Neural crest cell (in vitro differentiated cells): ENCODE results near the gene SUSD4. TPM values are rescaled to one million over a fixed set of nuclear protein-coding genes. Genes with fewer than 3 reads are reported as not detected.

ENCODE experiments used
- DNase-seq: peaks from one replicate; pipeline ENCODE4 v3.0.0; 2021; ENCODE audit warnings: low read depth, mixed read lengths, low spot score
- H3K27ac Mint-ChIP-seq: one replicate; pipeline ENCODE4 v1.8.0; 2021; ENCODE audit warnings: mild to moderate bottlenecking, mixed read lengths; ENCODE audit not compliant: unreplicated experiment
- H3K27me3 Mint-ChIP-seq: 2 replicates; pipeline ENCODE4 v1.8.0; 2021; ENCODE audit warnings: low read depth, mild to moderate bottlenecking, mixed read lengths
- H3K36me3 Mint-ChIP-seq: 2 replicates; pipeline ENCODE4 v1.8.0; 2021; ENCODE audit warnings: low read depth, mild to moderate bottlenecking, mixed read lengths
- H3K4me1 Mint-ChIP-seq: 2 replicates; pipeline ENCODE4 v1.8.0; 2021; ENCODE audit warnings: mixed read lengths
- H3K4me3 Mint-ChIP-seq: one replicate; pipeline ENCODE4 v1.8.0; 2021; ENCODE audit warnings: mild to moderate bottlenecking, mixed read lengths
- H3K9me3 Mint-ChIP-seq: 2 replicates; pipeline ENCODE4 v1.8.0; 2021; ENCODE audit warnings: mixed read lengths
- CTCF ChIP-seq: fragments of 200-600 bp; sonication (generic); conservative IDR thresholded peaks from 2 replicates; pipeline ENCODE4 v1.5.0; 2021; ENCODE audit warnings: antibody characterized with exemption, mild to moderate bottlenecking
- total RNA-seq: library from RNA; stranded (reverse); gene quantifications from 2 replicates; pipeline ENCODE4 v1.2.1, GENCODE V29; 2021

Gene SUSD4
- total RNA-seq, 1 donor from 2014 or later: 0.56 TPM

DNA sequence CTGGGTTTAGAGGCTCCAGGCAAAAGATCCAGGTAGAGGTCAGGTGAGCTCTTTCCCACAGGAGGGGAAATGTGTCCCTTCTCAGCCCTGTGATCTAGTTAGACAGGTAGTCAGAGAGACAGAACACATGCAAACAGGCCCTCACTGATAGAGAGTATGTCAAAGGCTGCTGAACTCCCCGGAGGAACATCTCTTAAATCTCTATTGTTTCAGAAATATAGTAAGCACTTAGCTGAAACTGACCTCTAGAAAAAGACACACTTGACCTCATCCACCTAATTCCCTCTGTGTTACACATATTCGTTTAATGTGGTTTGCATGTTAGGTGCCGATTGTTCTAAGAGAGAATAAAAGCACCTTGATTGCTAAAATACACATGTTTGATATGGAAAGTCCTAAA is 23.3 kb downstream of the SUSD4 start:
- Mint-ChIP-seq H3K4me1 (peaks cover 12% of the 10 kb centered on the region), H3K9me3 (no peaks in the 10 kb centered on the region), H3K27ac (no peak overlapping the region), H3K27me3 (peaks cover 3% of the 10 kb centered on the region), H3K4me3 (no peak overlapping the region), H3K36me3 (no peaks in the 10 kb centered on the region)
- no peak for DNase-seq
- no peak for TF ChIP-seq CTCF

GRCh38 chr1:223339861-223340260 is 24.1 kb downstream of the SUSD4 start:
- no peaks in the 10 kb centered on the region for H3K9me3 Mint-ChIP-seq
- H3K27ac Mint-ChIP-seq: no peak overlapping the region
- DNase-seq: no peak
- TF ChIP-seq CTCF: no peak
- peaks cover 12% of the 10 kb centered on the region for H3K4me1 Mint-ChIP-seq
- H3K36me3 Mint-ChIP-seq: no peaks in the 10 kb centered on the region
- peaks cover 3% of the 10 kb centered on the region for H3K27me3 Mint-ChIP-seq
- no peak overlapping the region for H3K4me3 Mint-ChIP-seq

- TF ChIP-seq CTCF: no peak
- H3K36me3 Mint-ChIP-seq: no peaks in the 10 kb centered on the region
- H3K27ac Mint-ChIP-seq: no peak overlapping the region
- DNase-seq: no peak
- H3K4me1 Mint-ChIP-seq: peaks cover 12% of the 10 kb centered on the region
- no peaks in the 10 kb centered on the region for H3K9me3 Mint-ChIP-seq
- peaks cover 6% of the 10 kb centered on the region for H3K27me3 Mint-ChIP-seq
- H3K4me3 Mint-ChIP-seq: no peak overlapping the region
These were observed 24.9 kb downstream of the SUSD4 start for GRCh38 chr1:223338811-223339746.

DNA sequence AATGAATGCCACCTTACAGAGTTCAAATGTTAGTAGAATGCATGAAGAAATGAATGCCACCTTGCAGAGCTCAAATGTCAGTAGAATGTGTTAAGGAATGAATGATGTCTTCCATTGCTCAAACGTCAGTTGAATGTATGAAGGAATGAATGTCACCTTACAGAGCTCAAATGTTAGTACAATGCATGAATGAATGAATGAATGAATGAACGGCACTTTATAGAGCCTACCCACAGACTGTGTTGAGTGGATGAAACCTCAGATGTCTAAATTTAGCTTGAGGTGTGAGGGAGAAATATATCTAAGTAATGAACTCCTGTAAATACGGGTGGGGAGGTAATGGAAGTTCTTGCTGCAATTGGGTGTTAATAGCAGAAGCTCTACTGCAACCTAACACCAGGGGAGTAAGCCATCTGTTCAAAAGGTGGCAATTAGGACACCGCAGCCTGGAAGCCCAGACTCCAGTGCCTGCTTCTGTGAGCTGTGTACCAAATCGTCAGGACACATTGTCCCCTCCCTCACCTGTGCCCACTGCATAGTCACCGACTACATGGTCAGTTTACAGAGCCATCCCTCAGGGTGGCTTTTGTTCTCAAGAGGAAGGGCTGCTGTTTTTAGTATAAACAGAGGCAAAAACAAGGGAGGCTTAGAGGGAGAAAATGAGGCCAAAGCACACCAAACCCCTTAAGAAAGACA is 26.7 kb downstream of the SUSD4 start:
- Mint-ChIP-seq H3K9me3 (no peaks in the 10 kb centered on the region), H3K27ac (no peak overlapping the region), H3K4me1 (peaks cover 12% of the 10 kb centered on the region), H3K36me3 (no peaks in the 10 kb centered on the region), H3K27me3 (peaks cover 9% of the 10 kb centered on the region), H3K4me3 (no peak overlapping the region)
- TF ChIP-seq CTCF: no peak
- no peak for DNase-seq

DNA sequence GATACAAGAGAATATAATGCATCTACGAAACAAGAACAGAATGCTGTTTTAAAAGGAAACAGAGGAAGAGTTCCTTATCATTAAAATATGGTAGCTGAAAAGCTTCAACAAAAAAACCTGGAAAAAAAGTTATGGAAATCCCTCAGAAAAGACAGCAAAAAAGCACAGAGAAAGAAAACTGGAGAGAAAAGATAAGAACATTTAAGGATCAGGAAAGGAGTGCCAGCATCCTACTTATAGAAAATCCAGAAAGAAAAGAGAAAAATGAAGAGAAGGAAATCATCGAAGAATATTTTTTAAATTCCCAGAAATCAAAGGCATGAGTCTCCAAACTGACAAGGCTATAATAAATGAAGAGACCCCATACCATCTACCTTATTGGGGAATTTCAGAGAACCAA is 29.8 kb downstream of the SUSD4 start:
- Mint-ChIP-seq H3K36me3 (no peaks in the 10 kb centered on the region), H3K4me1 (peaks cover 5% of the 10 kb centered on the region), H3K27ac (no peak overlapping the region), H3K9me3 (no peaks in the 10 kb centered on the region), H3K4me3 (no peak overlapping the region), H3K27me3 (peaks cover 14% of the 10 kb centered on the region)
- no peak for TF ChIP-seq CTCF
- DNase-seq: no peak
